Prostate gland (tissue), 2 donors: ENCODE measurements around the gene BRME1.

Source experiments
- CTCF ChIP-seq, 4 experiments: fragments of 200-600 bp in 2 of 4; fragments of 450-650 bp in 2 of 4; sonication (generic) in 2 of 4; IDR thresholded peaks; 1 replicate in 3 of 4; 2 replicates in 1 of 4; pipeline ENCODE4 v1.5.1; 2016 to 2019; ENCODE audit warnings: antibody characterized with exemption in 4 of 4, mild to moderate bottlenecking in 2 of 4, moderate library complexity in 2 of 4
- POLR2AphosphoS5 ChIP-seq: sonication (generic); formaldehyde crosslinking; IDR thresholded peaks from one replicate; pipeline ENCODE4 v1.6.1; 2017; ENCODE audit warnings: antibody characterized with exemption

GRCh38 chr19:13864667-13865570 lies 41.0 kb downstream of the BRME1 start:
- TF ChIP-seq CTCF (IDR thresholded peaks at IDR 0.05) (no peak), POLR2AphosphoS5 (no peak)
